ENCODE measurements around the gene TAOK1. TPM values are rescaled to one million over a fixed set of nuclear protein-coding genes. Genes with fewer than 3 reads are reported as not detected.
A peak's percentile ranks its signal among the peaks of the same experiment; 100 is the strongest.

Gene TAOK1
- total and polyA plus RNA-seq, 10 of the 15 experiments (the other 5 are each of a cell fraction or from before 2014, with no cell fraction given): 2.0 to 27.1 (median 11.8) TPM

DNA sequence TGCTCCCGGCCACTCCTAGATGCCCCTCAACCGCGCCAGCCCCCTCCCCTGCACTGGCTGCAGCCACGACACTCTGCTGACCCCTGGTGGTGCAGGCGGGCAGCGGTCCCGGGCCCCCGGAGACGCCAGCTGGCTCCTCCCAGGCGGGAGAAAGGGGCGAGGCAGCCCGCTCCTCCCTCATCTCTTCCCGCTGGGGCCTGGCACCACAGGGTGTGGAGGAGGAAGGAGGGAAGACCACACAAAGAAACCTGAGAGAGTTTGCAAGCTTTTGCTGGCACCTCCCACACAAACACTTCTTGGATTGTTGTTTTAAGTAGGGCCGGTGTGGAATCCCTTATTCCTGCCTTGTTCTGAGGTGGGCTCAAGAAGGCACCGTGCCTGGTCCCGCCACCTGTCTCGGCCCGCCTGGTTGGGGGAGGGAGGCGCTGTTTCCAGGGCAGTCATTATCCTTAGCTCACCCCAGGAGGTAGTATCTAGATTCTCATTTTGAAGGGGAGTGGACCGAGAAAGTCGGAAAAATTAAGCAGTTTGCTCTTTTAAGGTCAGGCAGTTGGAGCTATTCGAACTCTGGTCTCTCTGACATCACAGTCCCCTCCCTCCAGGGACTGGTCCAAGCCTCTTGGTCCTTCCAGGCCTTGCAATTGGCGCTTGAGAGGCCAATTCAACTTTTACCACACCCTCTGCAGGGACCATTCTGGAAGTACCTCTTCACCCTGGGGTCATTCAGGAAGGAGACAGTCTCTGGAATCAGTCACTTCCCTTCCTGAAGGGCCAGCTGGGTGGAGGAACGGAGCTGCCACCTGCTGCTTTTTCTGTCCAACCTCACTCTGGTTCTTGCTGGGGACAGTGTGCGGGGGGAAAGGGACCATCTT lies 201.8 kb downstream of the TAOK1 start (continued):
- no peak for TF ChIP-seq CEBPZ (IDR thresholded peaks at IDR 0.05; ENCODE audit: low read depth, low read length)
- TF ChIP-seq, protein P1, sequence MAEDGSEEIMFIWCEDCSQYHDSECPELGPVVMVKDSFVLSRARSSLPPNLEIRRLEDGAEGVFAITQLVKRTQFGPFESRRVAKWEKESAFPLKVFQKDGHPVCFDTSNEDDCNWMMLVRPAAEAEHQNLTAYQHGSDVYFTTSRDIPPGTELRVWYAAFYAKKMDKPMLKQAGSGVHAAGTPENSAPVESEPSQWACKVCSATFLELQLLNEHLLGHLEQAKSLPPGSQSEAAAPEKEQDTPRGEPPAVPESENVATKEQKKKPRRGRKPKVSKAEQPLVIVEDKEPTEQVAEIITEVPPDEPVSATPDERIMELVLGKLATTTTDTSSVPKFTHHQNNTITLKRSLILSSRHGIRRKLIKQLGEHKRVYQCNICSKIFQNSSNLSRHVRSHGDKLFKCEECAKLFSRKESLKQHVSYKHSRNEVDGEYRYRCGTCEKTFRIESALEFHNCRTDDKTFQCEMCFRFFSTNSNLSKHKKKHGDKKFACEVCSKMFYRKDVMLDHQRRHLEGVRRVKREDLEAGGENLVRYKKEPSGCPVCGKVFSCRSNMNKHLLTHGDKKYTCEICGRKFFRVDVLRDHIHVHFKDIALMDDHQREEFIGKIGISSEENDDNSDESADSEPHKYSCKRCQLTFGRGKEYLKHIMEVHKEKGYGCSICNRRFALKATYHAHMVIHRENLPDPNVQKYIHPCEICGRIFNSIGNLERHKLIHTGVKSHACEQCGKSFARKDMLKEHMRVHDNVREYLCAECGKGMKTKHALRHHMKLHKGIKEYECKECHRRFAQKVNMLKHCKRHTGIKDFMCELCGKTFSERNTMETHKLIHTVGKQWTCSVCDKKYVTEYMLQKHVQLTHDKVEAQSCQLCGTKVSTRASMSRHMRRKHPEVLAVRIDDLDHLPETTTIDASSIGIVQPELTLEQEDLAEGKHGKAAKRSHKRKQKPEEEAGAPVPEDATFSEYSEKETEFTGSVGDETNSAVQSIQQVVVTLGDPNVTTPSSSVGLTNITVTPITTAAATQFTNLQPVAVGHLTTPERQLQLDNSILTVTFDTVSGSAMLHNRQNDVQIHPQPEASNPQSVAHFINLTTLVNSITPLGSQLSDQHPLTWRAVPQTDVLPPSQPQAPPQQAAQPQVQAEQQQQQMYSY (CRISPR knock-in tag; IDR thresholded peaks at IDR 0.05): no peak
- 0 out of 4 replicates have a peak, but pooled peaks of 1 of the 2 experiments have one; percentile 17 for TF ChIP-seq IKZF2 (IDR thresholded peaks at IDR 0.05)
- no peak for TF ChIP-seq NFXL1 (IDR thresholded peaks at IDR 0.05; ENCODE audit: borderline replicate concordance)
- TF ChIP-seq ETV6 (conservative IDR thresholded peaks at IDR 0.05 in 1 of 2, IDR thresholded peaks at IDR 0.05 in 1 of 2; ENCODE audit: borderline replicate concordance in 1 of 2, low read depth in 1 of 2): no peak
- no peak for TF ChIP-seq ZNF217 (IDR thresholded peaks at IDR 0.05)
- TF ChIP-seq, protein P2, sequence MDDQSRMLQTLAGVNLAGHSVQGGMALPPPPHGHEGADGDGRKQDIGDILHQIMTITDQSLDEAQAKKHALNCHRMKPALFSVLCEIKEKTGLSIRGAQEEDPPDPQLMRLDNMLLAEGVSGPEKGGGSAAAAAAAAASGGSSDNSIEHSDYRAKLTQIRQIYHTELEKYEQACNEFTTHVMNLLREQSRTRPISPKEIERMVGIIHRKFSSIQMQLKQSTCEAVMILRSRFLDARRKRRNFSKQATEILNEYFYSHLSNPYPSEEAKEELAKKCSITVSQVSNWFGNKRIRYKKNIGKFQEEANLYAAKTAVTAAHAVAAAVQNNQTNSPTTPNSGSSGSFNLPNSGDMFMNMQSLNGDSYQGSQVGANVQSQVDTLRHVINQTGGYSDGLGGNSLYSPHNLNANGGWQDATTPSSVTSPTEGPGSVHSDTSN (IDR thresholded peaks at IDR 0.05; ENCODE audit: insufficient replicate concordance, low read depth, low read length): no peak
- no peak for TF ChIP-seq NRF1 (conservative IDR thresholded peaks at IDR 0.05; ENCODE audit: low read depth, low read length)
- TF ChIP-seq, protein P3, sequence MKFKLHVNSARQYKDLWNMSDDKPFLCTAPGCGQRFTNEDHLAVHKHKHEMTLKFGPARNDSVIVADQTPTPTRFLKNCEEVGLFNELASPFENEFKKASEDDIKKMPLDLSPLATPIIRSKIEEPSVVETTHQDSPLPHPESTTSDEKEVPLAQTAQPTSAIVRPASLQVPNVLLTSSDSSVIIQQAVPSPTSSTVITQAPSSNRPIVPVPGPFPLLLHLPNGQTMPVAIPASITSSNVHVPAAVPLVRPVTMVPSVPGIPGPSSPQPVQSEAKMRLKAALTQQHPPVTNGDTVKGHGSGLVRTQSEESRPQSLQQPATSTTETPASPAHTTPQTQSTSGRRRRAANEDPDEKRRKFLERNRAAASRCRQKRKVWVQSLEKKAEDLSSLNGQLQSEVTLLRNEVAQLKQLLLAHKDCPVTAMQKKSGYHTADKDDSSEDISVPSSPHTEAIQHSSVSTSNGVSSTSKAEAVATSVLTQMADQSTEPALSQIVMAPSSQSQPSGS (IDR thresholded peaks at IDR 0.05; ENCODE audit: low read length): no peak
- no peak for TF ChIP-seq JUNB (IDR thresholded peaks at IDR 0.05)
- TF ChIP-seq CHD2 (IDR thresholded peaks at IDR 0.05; ENCODE audit: borderline replicate concordance, low read depth, low read length): no peak
- peak; percentile 81; the same call in 1 of the 2 replicates for TF ChIP-seq SMARCA5 (IDR thresholded peaks at IDR 0.05)
- no peak for TF ChIP-seq CBX3 (IDR thresholded peaks at IDR 0.05; ENCODE audit: borderline replicate concordance, low read depth)
- TF ChIP-seq BACH1 (IDR thresholded peaks at IDR 0.05; ENCODE audit: borderline replicate concordance): no peak
- TF ChIP-seq TAF1 (IDR thresholded peaks at IDR 0.05; ENCODE audit: borderline replicate concordance, low read depth, low read length): no peak
- no peak for TF ChIP-seq ZNF24 (IDR thresholded peaks at IDR 0.05)
- no peak for TF ChIP-seq TBL1XR1 (IDR thresholded peaks at IDR 0.05; ENCODE audit: low read depth, low read length)
- TF ChIP-seq RCOR1 (conservative IDR thresholded peaks at IDR 0.05; ENCODE audit: low read depth, low read length): 0 out of 2 replicates have a peak, but pooled peaks have one; percentile 47

All from GM12878 (cell line).